ENCODE results near the gene CCDC71L. TPM values are rescaled to one million over a fixed set of nuclear protein-coding genes. Genes with fewer than 3 reads are reported as not detected.

The CCDC71L gene
- total and polyA plus RNA-seq, 2 of the 4 experiments (the other 2 are of a cell fraction) = 19.7 to 20.6 TPM

- TF ChIP-seq ELK1 (IDR thresholded peaks at IDR 0.05; ENCODE audit: borderline replicate concordance, low read depth, low read length) = no peak
- TF ChIP-seq SMC3 (IDR thresholded peaks at IDR 0.05; ENCODE audit: low read depth, low read length) = no peak
These were observed 20.4 kb downstream of the CCDC71L start (continued) for GRCh38 chr7:106640368-106641141.

All from IMR-90 (cell line).